Urinary bladder (tissue), 2 donors: ENCODE data around the gene HHAT. TPM values are rescaled to one million over a fixed set of nuclear protein-coding genes. Genes with fewer than 3 reads are reported as not detected.

ENCODE experiments used
- polyA plus RNA-seq: library from polyadenylated mRNA; stranded (reverse); fragments of 200-250 nt; gene quantifications from one replicate; pipeline ENCODE4 v1.2.3, GENCODE V29; 2013
- small RNA-seq: library from RNA; depleted of rRNA; stranded (forward); fragments of <200 nt; gene quantifications from one replicate; pipeline ENCODE3, GENCODE V24; 2014
- total RNA-seq: library from RNA; depleted of rRNA; stranded (reverse); fragments of >200 nt; gene quantifications from one replicate; pipeline ENCODE4 v1.2.3, GENCODE V29; 2014
- donor health status: healthy.

The HHAT gene
- total and polyA plus RNA-seq, 2 donors, result 3.3 to 10.8 TPM

Small RNAs within 50 kb of the gene (small RNA-seq; reads per million reads assigned to genes)
- 4.4 reads per million, percentile 91 among the genes with 10 or more reads in this experiment for gene RNU5A-8P

Other genes starting within 250 kb of the HHAT start
- gene SERTAD4, start 96.1 kb upstream of the HHAT start, total RNA-seq, result 6.9 TPM
- gene SERTAD4, start 96.1 kb upstream of the HHAT start, polyA plus RNA-seq, result 1.4 TPM